ENCODE results near the gene IFI30.

Gene IFI30

GRCh38 chr19:18167975-18168645, 5.5 kb upstream of the IFI30 start:
- Histone ChIP-seq H3K9me2 (replicated peaks; ENCODE audit: control insufficient read depth, low read length) (no peaks in the 10 kb centered on the region), H3K4me3 (ENCODE audit: low read length) (peak overlapping the region; percentile 96), H3F3A (ENCODE audit: control insufficient read depth, insufficient read depth) (peaks cover 33% of the 10 kb centered on the region), H4K20me1 (ENCODE audit: control insufficient read depth, insufficient read depth, low read depth, low read length) (no peaks in the 10 kb centered on the region), H3K79me2 (ENCODE audit: control insufficient read depth, low read length) (peaks cover 11% of the 10 kb centered on the region; the same call in 1 of the 2 replicates), H3K36me3 (ENCODE audit: control insufficient read depth, low read length) (peaks cover 31% of the 10 kb centered on the region), H3K9me3 (ENCODE audit: control insufficient read depth, insufficient read depth, low read length) (no peaks in the 10 kb centered on the region), H3K27me3 (ENCODE audit: control insufficient read depth, low read length) (no peaks in the 10 kb centered on the region), H3K4me1 (ENCODE audit: control insufficient read depth, low read length) (peaks cover 54% of the 10 kb centered on the region), H3K4me2 (ENCODE audit: low read length) (peak overlapping the region; percentile 99), H3K27ac (ENCODE audit: low read depth, low read length) (peak overlapping the region; percentile 97)
- TF ChIP-seq EZH2phosphoT487 (IDR thresholded peaks at IDR 0.05; ENCODE audit: borderline replicate concordance, low read length), result no peak
- peak; percentile 87 for TF ChIP-seq CTCF (IDR thresholded peaks at IDR 0.05; ENCODE audit: low read depth, low read length, poor library complexity, severe bottlenecking)

GRCh38 chr19:18168673-18169381, 4.8 kb upstream of the IFI30 start:
- H3K4me1 ChIP-seq (ENCODE audit: control insufficient read depth, low read length), result peaks cover 58% of the 10 kb centered on the region
- no peaks in the 10 kb centered on the region for H4K20me1 ChIP-seq (ENCODE audit: control insufficient read depth, insufficient read depth, low read depth, low read length)
- no peaks in the 10 kb centered on the region for H3K27me3 ChIP-seq (ENCODE audit: control insufficient read depth, low read length)
- H3K36me3 ChIP-seq (ENCODE audit: control insufficient read depth, low read length), result peaks cover 29% of the 10 kb centered on the region
- H3F3A ChIP-seq (ENCODE audit: control insufficient read depth, insufficient read depth), result peaks cover 33% of the 10 kb centered on the region
- no peaks in the 10 kb centered on the region for H3K9me2 ChIP-seq (replicated peaks; ENCODE audit: control insufficient read depth, low read length)
- peak overlapping the region; percentile 99 for H3K4me2 ChIP-seq (ENCODE audit: low read length)
- TF ChIP-seq CTCF (IDR thresholded peaks at IDR 0.05; ENCODE audit: low read depth, low read length, poor library complexity, severe bottlenecking), result no peak
- no peak for TF ChIP-seq EZH2phosphoT487 (IDR thresholded peaks at IDR 0.05; ENCODE audit: borderline replicate concordance, low read length)
- peak overlapping the region; percentile 96 for H3K4me3 ChIP-seq (ENCODE audit: low read length)
- H3K27ac ChIP-seq (ENCODE audit: low read depth, low read length), result peak overlapping the region; percentile 97
- H3K79me2 ChIP-seq (ENCODE audit: control insufficient read depth, low read length), result peaks cover 17% of the 10 kb centered on the region
- no peaks in the 10 kb centered on the region for H3K9me3 ChIP-seq (ENCODE audit: control insufficient read depth, insufficient read depth, low read length)

- H3K4me3 ChIP-seq (ENCODE audit: low read length), result peak overlapping the region; percentile 96
- peaks cover 9% of the 10 kb centered on the region for H4K20me1 ChIP-seq (ENCODE audit: control insufficient read depth, insufficient read depth, low read depth, low read length)
- H3K4me1 ChIP-seq (ENCODE audit: control insufficient read depth, low read length), result peaks cover 66% of the 10 kb centered on the region
Observed at GRCh38 chr19:18170714-18171255, 2.8 kb upstream of the IFI30 start.

More at GRCh38 chr19:18170714-18171255, 2.8 kb upstream of the IFI30 start:
- Histone ChIP-seq H3K4me2 (ENCODE audit: low read length) (peak overlapping the region; percentile 99), H3K27me3 (ENCODE audit: control insufficient read depth, low read length) (no peaks in the 10 kb centered on the region), H3K36me3 (ENCODE audit: control insufficient read depth, low read length) (peaks cover 43% of the 10 kb centered on the region), H3F3A (ENCODE audit: control insufficient read depth, insufficient read depth) (peaks cover 33% of the 10 kb centered on the region), H3K9me3 (ENCODE audit: control insufficient read depth, insufficient read depth, low read length) (no peaks in the 10 kb centered on the region), H3K27ac (ENCODE audit: low read depth, low read length) (peak overlapping the region; percentile 97), H3K79me2 (ENCODE audit: control insufficient read depth, low read length) (peaks cover 35% of the 10 kb centered on the region), H3K9me2 (replicated peaks; ENCODE audit: control insufficient read depth, low read length) (no peaks in the 10 kb centered on the region)
- TF ChIP-seq EZH2phosphoT487 (IDR thresholded peaks at IDR 0.05; ENCODE audit: borderline replicate concordance, low read length) (no peak), CTCF (IDR thresholded peaks at IDR 0.05; ENCODE audit: low read depth, low read length, poor library complexity, severe bottlenecking) (no peak)
